HepG2 (cell line): ENCODE data around the gene DNMT3L. TPM values are rescaled to one million over a fixed set of nuclear protein-coding genes. Genes with fewer than 3 reads are reported as not detected.

ENCODE experiments used
- FLYWCH1 ChIP-seq: sonication (generic); formaldehyde crosslinking; IDR thresholded peaks from 2 replicates; pipeline ENCODE4 v1.8.1; 2023; ENCODE audit warnings: mild to moderate bottlenecking, missing genetic modification reagents
- GZF1 ChIP-seq: sonication (generic); formaldehyde crosslinking; IDR thresholded peaks from 2 replicates; pipeline ENCODE4 v1.5.1; 2020; ENCODE audit warnings: mild to moderate bottlenecking, missing genetic modification reagents
- HNF1A ChIP-seq, 2 experiments: sonication (generic) in 1 of 2; formaldehyde crosslinking in 1 of 2; IDR thresholded peaks; 2 replicates each; pipeline versions ENCODE4 v1.4.0 to v1.6.1; 2016 to 2020; ENCODE audit warnings: borderline replicate concordance in 1 of 2, low read depth in 1 of 2, mild to moderate bottlenecking in 1 of 2, missing genetic modification reagents in 1 of 2
- JUNB ChIP-seq: sonication (generic); formaldehyde crosslinking; IDR thresholded peaks from 2 replicates; pipeline ENCODE4 v1.8.0; 2022; ENCODE audit warnings: missing genetic modification reagents, mild to moderate bottlenecking, borderline replicate concordance
- KMT2A ChIP-seq: sonication (generic); formaldehyde crosslinking; IDR thresholded peaks from 2 replicates; pipeline ENCODE4 v1.4.0; 2020; ENCODE audit warnings: missing genetic modification reagents
- NCOA1 ChIP-seq: sonication (generic); formaldehyde crosslinking; IDR thresholded peaks from 2 replicates; pipeline ENCODE4 v1.9.0; 2021; ENCODE audit warnings: missing genetic modification reagents
- NFYB ChIP-seq: sonication (generic); formaldehyde crosslinking; IDR thresholded peaks from 2 replicates; pipeline ENCODE4 v1.4.0; 2020; ENCODE audit warnings: missing genetic modification reagents
- PATZ1 ChIP-seq: sonication (generic); formaldehyde crosslinking; IDR thresholded peaks from 2 replicates; pipeline ENCODE4 v1.4.0; 2020; ENCODE audit warnings: missing genetic modification reagents
- PBX2 ChIP-seq: IDR thresholded peaks from 2 replicates; pipeline ENCODE4 v1.6.1; 2016; ENCODE audit warnings: control low read depth
- RBFOX2 ChIP-seq: fragments of 200-400 bp; formaldehyde crosslinking; IDR thresholded peaks from 2 replicates; pipeline ENCODE4 v1.6.1; 2017; ENCODE audit warnings: low read depth, mild to moderate bottlenecking, low read length
- RBM39 ChIP-seq: fragments of 200-400 bp; formaldehyde crosslinking; IDR thresholded peaks from one replicate; pipeline ENCODE4 v1.6.1; 2018; ENCODE audit warnings: antibody characterized with exemption, mild to moderate bottlenecking, low read depth, low read length; ENCODE audit not compliant: poor library complexity, severe bottlenecking
- SCMH1 ChIP-seq: sonication (generic); formaldehyde crosslinking; IDR thresholded peaks from 2 replicates; pipeline ENCODE4 v1.9.0; 2021; ENCODE audit warnings: missing genetic modification reagents, mild to moderate bottlenecking, borderline replicate concordance
- SYNCRIP ChIP-seq: fragments of 200-400 bp; formaldehyde crosslinking; IDR thresholded peaks from 2 replicates; pipeline ENCODE4 v1.6.1; 2018; ENCODE audit warnings: mild to moderate bottlenecking, low read depth, low read length; ENCODE audit not compliant: insufficient read depth
- TAF1 ChIP-seq: sonication (generic); formaldehyde crosslinking; IDR thresholded peaks from 2 replicates; pipeline ENCODE4 v1.4.0; 2020; ENCODE audit warnings: missing genetic modification reagents
- ZBTB21 ChIP-seq: sonication (generic); formaldehyde crosslinking; IDR thresholded peaks from 2 replicates; pipeline ENCODE4 v1.4.0; 2020; ENCODE audit warnings: missing genetic modification reagents
- ZC3H4 ChIP-seq: sonication (generic); formaldehyde crosslinking; IDR thresholded peaks from 2 replicates; pipeline ENCODE4 v1.4.0; 2020; ENCODE audit warnings: missing genetic modification reagents, borderline replicate concordance
- ZNF207 ChIP-seq: fragments of 450-650 bp; IDR thresholded peaks from 2 replicates; pipeline ENCODE4 v1.6.1; 2016; ENCODE audit warnings: antibody characterized with exemption, borderline replicate concordance
- ZNF501 ChIP-seq: sonication (generic); formaldehyde crosslinking; IDR thresholded peaks from 2 replicates; pipeline ENCODE4 v1.5.1; 2020; ENCODE audit warnings: mild to moderate bottlenecking, moderate library complexity, missing genetic modification reagents
- ZNF704 ChIP-seq: sonication (generic); formaldehyde crosslinking; IDR thresholded peaks from 2 replicates; pipeline ENCODE4 v1.8.1; 2023; ENCODE audit warnings: mild to moderate bottlenecking, inconsistent platforms, moderate library complexity, missing genetic modification reagents, borderline replicate concordance
- ZNF737 ChIP-seq: sonication (generic); formaldehyde crosslinking; IDR thresholded peaks from 2 replicates; pipeline ENCODE4 v1.5.0; 2020; ENCODE audit warnings: missing genetic modification reagents, mild to moderate bottlenecking, borderline replicate concordance
- ZNF790 ChIP-seq: sonication (generic); formaldehyde crosslinking; IDR thresholded peaks from 2 replicates; pipeline ENCODE4 v1.8.0; 2022; ENCODE audit warnings: missing genetic modification reagents, mild to moderate bottlenecking, borderline replicate concordance
- polyA plus RNA-seq, 8 experiments: library from polyadenylated mRNA; depleted of rRNA in 3 of 8; stranded (reverse) in 7 of 8; unstranded in 1 of 8; fragments of >200 nt; fragmentation: Illumina TruSeq in 4 of 8; extraction: Trizol in 4 of 8; gene quantifications; 2 replicates each; pipeline versions ENCODE4 v1.2.1 to v1.2.3, GENCODE V29; 2011 to 2016; ENCODE audit warnings: low read depth in 4 of 8, missing spikeins in 1 of 8, mixed read lengths in 1 of 8; ENCODE audit not compliant: insufficient read depth in 1 of 8
- total RNA-seq, 5 experiments: library from RNA; depleted of rRNA; stranded (reverse); fragments of >200 nt; fragmentation: Illumina TruSeq; extraction: Trizol; gene quantifications; 2 replicates each; pipeline ENCODE4 v1.2.3, GENCODE V29; 2016; ENCODE audit warnings: low read depth in 1 of 5

DNMT3L gene
- total and polyA plus RNA-seq, 2 of the 13 experiments (the other 11 are each of a cell fraction or from before 2014, with no cell fraction given), result 0.75 to 1.7 TPM

- TF ChIP-seq SCMH1 (CRISPR knock-in tag) (no peak), KMT2A (CRISPR knock-in tag) (0 out of 2 replicates have a peak, but pooled peaks have one; percentile 29), NCOA1 (CRISPR knock-in tag) (no peak), ZNF501 (CRISPR knock-in tag) (peak; percentile 74), FLYWCH1 (no peak), TAF1 (CRISPR knock-in tag) (peak; percentile 53), RBM39 (no peak), PATZ1 (CRISPR knock-in tag) (peak; percentile 86), SYNCRIP (no peak), GZF1 (CRISPR knock-in tag) (no peak), ZNF704 (no peak), NFYB (CRISPR knock-in tag) (no peak), JUNB (CRISPR knock-in tag) (no peak), ZNF790 (no peak), ZNF737 (CRISPR knock-in tag) (no peak), ZC3H4 (CRISPR knock-in tag) (no peak), PBX2 (no peak), HNF1A (IDR thresholded peaks at IDR 0.05; ENCODE audit: low read depth) (no peak; the same call in 1 of the 2 replicates), HNF1A (CRISPR knock-in tag; IDR thresholded peaks at IDR 0.05; ENCODE audit: borderline replicate concordance) (no peak), ZNF207 (no peak), RBFOX2 (peak; percentile 67), ZBTB21 (CRISPR knock-in tag) (no peak)
These were observed 38.0 kb upstream of the DNMT3L start, which contains the start of gene PFKL (continued) for GRCh38 chr21:44299458-44300261.
